Measurements from ENCODE around the gene SNX24. TPM values are rescaled to one million over a fixed set of nuclear protein-coding genes. Genes with fewer than 3 reads are reported as not detected.

Gene SNX24
- total RNA-seq, 4 donors from 2014 or later: 10.7 to 29.9 (median 16.1) TPM

DNA sequence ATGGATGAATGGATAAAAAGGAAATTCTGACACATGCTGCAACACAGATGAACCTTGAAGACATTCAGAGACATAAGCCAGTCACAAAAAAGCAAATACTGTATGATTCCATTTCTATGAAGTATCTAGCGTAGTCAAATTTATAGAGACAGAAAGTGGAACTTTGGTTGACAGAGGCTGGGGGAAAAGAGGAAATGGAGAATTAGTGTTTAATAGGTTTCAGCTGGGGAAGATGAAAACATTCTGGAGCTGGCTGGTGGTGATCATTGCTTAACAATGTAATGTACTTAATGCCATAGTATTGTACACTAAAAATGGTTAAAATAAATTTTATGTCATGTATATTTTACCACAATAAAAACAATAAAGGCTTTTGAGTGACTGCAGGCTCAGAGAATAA, 166.9 kb downstream of the SNX24 start:
- TF ChIP-seq POLR2AphosphoS5 (IDR thresholded peaks at IDR 0.05): no peak
- Histone ChIP-seq H3K9me3 (no peaks in the 10 kb centered on the region), H3K4me1 (no peaks in the 10 kb centered on the region), H3K4me3 (no peak overlapping the region), H3K27me3 (no peaks in the 10 kb centered on the region), H3K27ac (no peak overlapping the region), H3K36me3 (no peaks in the 10 kb centered on the region)
- intact Hi-C loops (cut with DNase I; ENCODE audit: low total_unique reads): no loop called here
- DNase-seq: no peak
- in situ Hi-C loops (cut with MboI; ENCODE audit: low pct_ligation_motif_present in 1 of 4, low pct_unique_long_range_greater_than_20kb in 1 of 4, low sequenced_read_pairs in 3 of 4): no loop called here
- 60 to 83% methylated on average over 1 of the region's 1 CpG for WGBS, 2 donors (ENCODE audit: low coverage in 1 of 2)

DNA sequence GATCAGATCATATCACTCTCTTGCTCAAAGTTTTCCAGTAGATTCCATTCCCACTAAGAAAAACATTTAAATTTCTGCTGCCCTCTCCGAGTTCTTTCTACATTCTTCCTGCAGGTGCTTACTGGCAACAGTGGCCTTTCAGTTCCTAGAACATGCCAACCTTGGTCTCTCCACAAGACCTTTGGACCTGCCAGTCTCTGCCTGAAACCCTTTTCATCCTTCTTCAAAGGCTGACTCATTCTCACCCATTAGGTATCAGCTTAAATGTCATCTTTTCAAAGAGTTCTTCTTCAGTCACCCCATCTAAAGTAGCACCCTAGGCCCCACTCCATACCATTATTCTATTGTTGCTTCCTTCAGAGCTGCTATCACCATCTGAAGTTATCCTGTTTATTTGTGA, 169.3 kb downstream of the SNX24 start:
- H3K4me1 ChIP-seq: no peaks in the 10 kb centered on the region
- WGBS, 2 donors (ENCODE audit: low coverage in 1 of 2): 50 to 66% methylated on average over 1 of the region's 1 CpG
- in situ Hi-C loops (cut with MboI; ENCODE audit: low pct_ligation_motif_present in 1 of 4, low pct_unique_long_range_greater_than_20kb in 1 of 4, low sequenced_read_pairs in 3 of 4): no loop called here
- intact Hi-C loops (cut with DNase I; ENCODE audit: low total_unique reads): no loop called here
- TF ChIP-seq POLR2A (IDR thresholded peaks at IDR 0.05): no peak
- TF ChIP-seq, protein P1, sequence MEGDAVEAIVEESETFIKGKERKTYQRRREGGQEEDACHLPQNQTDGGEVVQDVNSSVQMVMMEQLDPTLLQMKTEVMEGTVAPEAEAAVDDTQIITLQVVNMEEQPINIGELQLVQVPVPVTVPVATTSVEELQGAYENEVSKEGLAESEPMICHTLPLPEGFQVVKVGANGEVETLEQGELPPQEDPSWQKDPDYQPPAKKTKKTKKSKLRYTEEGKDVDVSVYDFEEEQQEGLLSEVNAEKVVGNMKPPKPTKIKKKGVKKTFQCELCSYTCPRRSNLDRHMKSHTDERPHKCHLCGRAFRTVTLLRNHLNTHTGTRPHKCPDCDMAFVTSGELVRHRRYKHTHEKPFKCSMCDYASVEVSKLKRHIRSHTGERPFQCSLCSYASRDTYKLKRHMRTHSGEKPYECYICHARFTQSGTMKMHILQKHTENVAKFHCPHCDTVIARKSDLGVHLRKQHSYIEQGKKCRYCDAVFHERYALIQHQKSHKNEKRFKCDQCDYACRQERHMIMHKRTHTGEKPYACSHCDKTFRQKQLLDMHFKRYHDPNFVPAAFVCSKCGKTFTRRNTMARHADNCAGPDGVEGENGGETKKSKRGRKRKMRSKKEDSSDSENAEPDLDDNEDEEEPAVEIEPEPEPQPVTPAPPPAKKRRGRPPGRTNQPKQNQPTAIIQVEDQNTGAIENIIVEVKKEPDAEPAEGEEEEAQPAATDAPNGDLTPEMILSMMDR (IDR thresholded peaks at IDR 0.05): no peak
- no peak for TF ChIP-seq EP300 (IDR thresholded peaks at IDR 0.05; ENCODE audit: low read depth)
- TF ChIP-seq POLR2AphosphoS5 (IDR thresholded peaks at IDR 0.05): no peak
- H3K36me3 ChIP-seq: no peaks in the 10 kb centered on the region
- no peak overlapping the region for H3K4me3 ChIP-seq
- no peaks in the 10 kb centered on the region for H3K27me3 ChIP-seq
- H3K27ac ChIP-seq: no peak overlapping the region
- no peak for DNase-seq
- no peaks in the 10 kb centered on the region for H3K9me3 ChIP-seq

DNA sequence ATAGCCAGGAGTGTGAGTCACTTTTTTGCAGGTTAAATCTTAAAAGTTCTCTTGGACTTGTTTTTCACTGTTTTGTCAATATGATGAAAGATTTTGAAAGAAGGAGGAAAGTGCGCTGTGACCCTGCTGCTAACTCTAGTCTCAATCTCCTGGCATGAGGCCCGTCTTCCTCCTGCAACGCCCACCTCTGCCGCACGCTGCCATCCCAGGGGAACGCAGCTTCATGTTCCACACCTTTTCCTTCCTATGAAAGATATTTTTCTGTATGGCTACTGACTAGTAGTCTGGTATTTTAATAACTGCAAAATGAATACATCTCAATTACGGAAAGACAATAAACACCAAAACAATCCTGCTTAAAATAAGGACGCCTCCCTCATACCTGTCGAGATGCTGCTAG, 182.8 kb downstream of the SNX24 start:
- Histone ChIP-seq H3K36me3 (peaks cover 0 to 15% (median 0%) of the 10 kb centered on the region in 4 donors), H3K4me1 (no peaks in the 10 kb centered on the region), H3K4me3 (no peak overlapping the region), H3K27me3 (no peaks in the 10 kb centered on the region), H3K27ac (no peak overlapping the region), H3K9me3 (no peaks in the 10 kb centered on the region)
- intact Hi-C loops (cut with DNase I; ENCODE audit: low total_unique reads) (no loop called here), in situ Hi-C loops (cut with MboI; ENCODE audit: low pct_ligation_motif_present in 1 of 4, low pct_unique_long_range_greater_than_20kb in 1 of 4, low sequenced_read_pairs in 3 of 4) (no loop called here)
- WGBS, 2 donors (ENCODE audit: low coverage in 1 of 2): 79 to 88% methylated on average over 9 of the region's 9 CpGs
- TF ChIP-seq, protein P1 (IDR thresholded peaks at IDR 0.05): no peak
- no peak for TF ChIP-seq POLR2A (IDR thresholded peaks at IDR 0.05)
- no peak for TF ChIP-seq POLR2AphosphoS5 (IDR thresholded peaks at IDR 0.05)
- TF ChIP-seq EP300 (IDR thresholded peaks at IDR 0.05; ENCODE audit: low read depth): no peak
- no peak for DNase-seq

DNA sequence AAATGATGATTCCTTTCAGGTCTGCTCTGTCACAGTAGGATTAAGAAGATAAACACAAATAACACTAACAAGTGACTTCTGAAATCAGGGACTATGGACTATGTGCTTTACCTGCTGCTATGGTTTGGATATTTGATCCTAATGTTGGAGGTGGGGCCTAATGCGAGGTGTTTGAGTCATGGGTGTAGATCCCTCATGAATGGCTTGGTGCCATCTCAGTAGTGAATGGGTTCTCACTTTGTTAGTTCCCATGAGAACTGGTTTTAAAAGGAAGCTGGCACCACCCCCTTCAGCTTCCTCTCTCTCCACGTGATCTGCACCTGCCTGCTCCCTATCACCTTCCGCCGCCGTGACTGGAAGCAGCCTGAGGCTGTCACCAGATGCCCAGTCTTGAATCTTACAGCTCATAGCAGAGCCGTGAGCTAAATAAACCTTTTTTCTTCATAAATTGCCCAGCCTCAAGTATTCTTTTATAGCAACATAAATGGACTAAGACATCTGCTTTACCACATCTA, 187.8 kb downstream of the SNX24 start:
- TF ChIP-seq, protein P1 (IDR thresholded peaks at IDR 0.05): no peak
- TF ChIP-seq EP300 (IDR thresholded peaks at IDR 0.05; ENCODE audit: low read depth) (no peak), POLR2A (IDR thresholded peaks at IDR 0.05) (no peak), POLR2AphosphoS5 (IDR thresholded peaks at IDR 0.05) (no peak)
- Histone ChIP-seq H3K27me3 (no peaks in the 10 kb centered on the region), H3K36me3 (no peaks in the 10 kb centered on the region), H3K4me1 (peaks cover 0 to 16% (median 11%) of the 10 kb centered on the region in 4 donors), H3K9me3 (no peaks in the 10 kb centered on the region), H3K27ac (no peak overlapping the region), H3K4me3 (no peak overlapping the region)
- WGBS, 2 donors (ENCODE audit: low coverage in 1 of 2): 89 to 90% methylated on average over 5 to 6 of the region's 6 CpGs
- intact Hi-C loops (cut with DNase I; ENCODE audit: low total_unique reads) (loop anchor here (10.0 kb wide), 1 partner anchor 332 kb away; no protein-coding TSS in a partner anchor), in situ Hi-C loops (cut with MboI; ENCODE audit: low pct_ligation_motif_present in 1 of 4, low pct_unique_long_range_greater_than_20kb in 1 of 4, low sequenced_read_pairs in 3 of 4) (no loop called here)
- DNase-seq: no peak
